Islet of Langerhans (tissue), 1 donor: ENCODE data around the gene SIGLEC8.
"Not testable (repeated sequence)": the region's sequence is repeated elsewhere in the genome, so short reads cannot be mapped to it uniquely, and the experiment has no call there.

Source experiments
- FAIRE-seq: peaks from one replicate; lab custom pipeline; 2011; peaks lifted over from hg19 to GRCh38; lab: Jason Lieb, UNC

SIGLEC8 gene

GRCh38 chr19:51441410-51442390, 16.6 kb downstream of the SIGLEC8 start:
- FAIRE-seq = no peak

GRCh38 chr19:51440846-51441409, 17.3 kb downstream of the SIGLEC8 start:
- FAIRE-seq = no peak

GRCh38 chr19:51440052-51440451, 18.2 kb downstream of the SIGLEC8 start:
- FAIRE-seq = no peak

DNA sequence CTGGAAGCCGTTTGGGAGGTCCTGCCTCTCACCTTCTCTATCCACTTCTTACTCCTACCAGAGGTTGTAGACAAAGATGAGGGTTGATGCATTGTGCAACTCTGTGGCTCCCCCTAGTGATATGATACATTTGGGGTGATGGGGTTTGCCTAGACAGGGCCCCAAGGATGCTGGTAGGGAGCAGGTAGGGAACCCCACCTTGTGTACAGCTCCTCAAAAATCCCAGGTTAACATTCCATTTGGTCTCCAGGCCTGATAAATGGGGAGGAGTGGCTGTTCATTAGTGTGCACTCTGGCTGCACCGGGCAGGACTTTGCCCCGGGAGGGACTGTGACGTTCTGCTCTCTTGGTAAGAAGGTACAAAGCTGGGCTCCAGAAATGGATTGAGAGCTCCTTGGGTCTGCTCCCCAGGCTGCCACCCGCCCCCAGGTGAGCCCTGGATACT, 19.2 kb downstream of the SIGLEC8 start:
- no peak for FAIRE-seq

GRCh38 chr19:51434456-51434855, 23.8 kb downstream of the SIGLEC8 start:
- FAIRE-seq = no peak

DNA sequence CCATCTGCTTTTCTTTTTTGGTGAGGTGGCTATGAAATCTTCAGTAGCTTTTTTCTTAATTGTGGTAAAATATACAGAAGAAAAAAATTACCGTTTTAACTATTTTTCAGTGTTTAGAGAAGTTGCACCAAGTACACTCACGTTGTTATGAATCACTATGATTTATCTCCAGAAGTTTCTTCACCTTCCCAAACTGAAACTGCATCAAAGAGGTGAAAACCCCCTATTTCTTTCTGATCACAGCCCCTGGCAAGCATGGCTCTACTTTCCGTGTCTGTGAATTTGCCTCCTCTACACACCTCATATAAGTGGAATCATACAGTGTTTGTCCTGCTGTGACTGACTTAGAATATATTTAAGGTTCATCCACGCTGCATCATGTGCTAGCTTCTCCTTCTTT, 25.2 kb downstream of the SIGLEC8 start:
- FAIRE-seq = no peak

- FAIRE-seq = no peak
These were observed 27.1 kb downstream of the SIGLEC8 start for GRCh38 chr19:51431124-51431523.

DNA sequence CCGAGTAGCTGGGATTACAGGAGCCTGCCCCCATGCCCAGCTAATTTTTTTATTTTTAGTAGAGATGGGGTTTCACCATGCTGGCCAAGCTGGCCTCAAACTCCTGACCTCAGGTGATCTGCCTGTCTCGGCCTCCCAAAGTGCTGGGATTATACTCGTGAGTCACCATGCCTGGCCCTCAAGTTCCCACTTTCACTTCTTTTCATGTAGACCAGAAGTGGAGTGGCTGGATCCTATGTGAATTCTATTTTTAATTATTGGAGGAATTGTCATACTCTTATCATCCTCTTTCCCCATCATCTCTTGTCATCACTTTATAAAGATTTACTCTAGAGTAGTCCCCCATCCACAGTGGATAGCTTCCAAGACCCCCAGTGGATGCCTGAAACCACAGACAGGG, 28.0 kb downstream of the SIGLEC8 start:
- FAIRE-seq = no peak

GRCh38 chr19:51427201-51427600, 31.1 kb downstream of the SIGLEC8 start:
- no peak for FAIRE-seq

DNA sequence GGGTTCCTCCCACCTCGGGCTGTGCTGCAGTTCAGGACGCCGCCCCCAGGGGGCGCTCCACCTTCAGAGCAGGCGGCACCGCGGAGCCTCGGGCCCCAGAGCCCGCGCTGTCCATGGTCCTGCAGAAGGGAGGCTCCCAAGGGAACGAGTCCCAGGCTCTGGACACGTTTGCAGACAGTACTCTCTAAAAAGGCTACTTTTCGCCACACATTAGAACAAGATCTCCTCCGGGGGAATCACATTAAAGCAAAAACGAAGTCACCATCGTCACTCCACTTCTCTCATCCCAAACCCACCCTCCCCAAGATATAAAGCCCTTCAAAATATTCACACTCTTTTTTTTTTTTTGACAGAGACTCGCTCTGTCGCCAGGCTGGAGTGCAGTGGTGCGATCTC, 36.2 kb downstream of the SIGLEC8 start:
- no peak for FAIRE-seq

DNA sequence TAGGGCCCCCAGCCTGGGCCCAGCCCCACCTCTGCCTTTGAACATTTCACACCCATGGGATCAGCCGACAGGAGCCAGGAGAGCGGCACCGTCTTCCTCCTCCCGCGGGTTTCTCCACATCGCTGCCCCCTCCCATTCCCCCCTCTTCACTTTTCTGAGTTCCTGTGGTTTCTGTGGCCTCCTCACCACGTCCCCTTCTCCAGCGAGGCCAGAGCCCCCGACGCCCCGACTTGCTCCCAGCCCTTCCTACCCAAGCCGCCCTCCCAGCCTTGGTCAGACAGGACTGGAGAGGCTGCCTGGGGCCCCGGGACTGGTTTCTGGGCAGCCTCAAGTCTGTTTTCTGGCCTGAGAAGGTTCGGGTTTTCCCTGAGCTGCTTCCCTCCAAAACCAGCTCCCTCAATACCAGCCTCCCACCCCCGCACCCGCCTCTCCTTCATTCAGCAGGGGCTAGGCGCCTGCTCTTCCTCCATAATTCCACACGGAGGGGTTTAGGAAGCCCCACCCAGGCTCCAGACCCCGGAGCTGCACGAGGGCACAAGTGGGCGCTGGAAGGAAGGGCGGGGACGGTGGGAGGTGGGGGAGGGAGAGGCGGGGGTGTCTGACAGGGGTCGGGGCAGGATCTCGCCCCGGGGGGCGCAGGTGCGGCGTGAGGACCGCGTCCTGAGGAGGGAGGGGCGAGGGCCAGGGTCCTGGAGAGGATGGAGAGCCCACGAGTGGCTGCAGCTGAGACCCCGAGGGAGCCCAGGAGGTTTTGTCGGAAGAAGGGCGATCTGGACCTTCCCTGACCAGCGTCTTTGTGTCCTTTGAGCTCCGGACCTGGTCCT, 36.8 kb downstream of the SIGLEC8 start:
- FAIRE-seq = no peak

GRCh38 chr19:51420511-51420910, 37.7 kb downstream of the SIGLEC8 start:
- not testable (repeated sequence) for FAIRE-seq

- no peak for FAIRE-seq
These were observed 39.5 kb downstream of the SIGLEC8 start for GRCh38 chr19:51418707-51419106.

DNA sequence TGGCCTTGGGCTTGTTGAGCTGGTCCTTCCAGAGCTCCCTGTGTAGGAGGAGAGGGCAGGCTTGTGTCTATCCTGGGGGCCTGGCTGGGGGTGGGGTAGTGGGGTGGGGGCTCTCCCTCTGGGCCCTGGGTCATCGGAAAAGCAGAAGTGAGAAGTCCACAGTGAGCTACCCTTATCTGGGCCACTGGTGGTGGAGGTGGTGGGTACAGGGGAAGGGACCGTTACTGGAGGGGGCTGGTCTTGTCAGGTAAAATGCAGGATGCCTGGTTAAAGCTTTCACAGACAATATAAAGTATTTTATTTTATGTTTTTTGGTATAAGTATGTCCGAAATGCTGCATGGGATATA, 40.5 kb downstream of the SIGLEC8 start:
- no peak for FAIRE-seq

- FAIRE-seq = no peak
These were observed 41.0 kb downstream of the SIGLEC8 start, which contains the start of gene SIGLEC10 for GRCh38 chr19:51417107-51417809. Gene SIGLEC10, minus strand, starts transcription at chr19:51417642. Its CDS starts 61 bp downstream, at chr19:51417581.

GRCh38 chr19:51416422-51416821, 41.8 kb downstream of the SIGLEC8 start:
- not testable (repeated sequence) for FAIRE-seq

GRCh38 chr19:51415187-51415586, 43.1 kb downstream of the SIGLEC8 start:
- no peak for FAIRE-seq

DNA sequence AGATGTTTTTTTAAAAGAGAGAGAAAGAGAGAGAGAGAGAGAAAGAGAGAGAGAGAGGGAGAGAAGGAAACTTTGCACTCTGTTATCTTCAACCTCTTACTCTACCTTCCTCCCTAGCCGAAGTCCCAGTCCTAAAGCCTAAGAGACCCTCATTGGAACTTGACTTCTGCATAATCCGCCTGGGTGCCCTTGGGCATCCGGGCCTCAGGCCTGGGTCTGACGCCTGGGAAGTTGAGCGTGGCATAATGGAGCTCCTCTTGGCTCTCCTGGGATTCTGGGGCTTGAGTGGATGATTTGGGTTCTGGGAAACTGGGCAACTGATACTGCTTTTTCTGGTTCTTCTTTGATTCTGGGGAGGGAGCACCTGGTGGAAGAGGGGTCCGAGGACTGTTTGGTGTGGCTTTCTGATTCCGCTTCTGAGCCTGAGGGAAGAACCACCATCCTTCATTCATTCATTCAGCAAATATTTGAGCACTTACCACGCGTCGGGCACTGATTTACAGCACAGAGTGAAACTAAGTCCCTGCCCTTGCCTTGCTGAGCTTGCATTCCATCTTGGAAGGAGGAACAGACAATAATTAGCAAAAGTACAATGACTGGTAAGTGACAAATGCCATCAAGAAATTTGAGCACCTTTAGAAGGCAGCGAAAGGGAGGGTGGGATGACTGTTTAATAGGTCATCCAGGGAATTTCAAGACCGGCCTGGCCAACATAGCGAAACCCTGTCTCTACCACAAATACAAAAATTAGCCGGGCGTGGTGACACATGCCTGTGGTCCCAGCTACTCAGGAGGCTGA, 47.1 kb downstream of the SIGLEC8 start:
- no peak for FAIRE-seq

- no peak for FAIRE-seq
These were observed 50.6 kb downstream of the SIGLEC8 start for GRCh38 chr19:51407511-51408131.

DNA sequence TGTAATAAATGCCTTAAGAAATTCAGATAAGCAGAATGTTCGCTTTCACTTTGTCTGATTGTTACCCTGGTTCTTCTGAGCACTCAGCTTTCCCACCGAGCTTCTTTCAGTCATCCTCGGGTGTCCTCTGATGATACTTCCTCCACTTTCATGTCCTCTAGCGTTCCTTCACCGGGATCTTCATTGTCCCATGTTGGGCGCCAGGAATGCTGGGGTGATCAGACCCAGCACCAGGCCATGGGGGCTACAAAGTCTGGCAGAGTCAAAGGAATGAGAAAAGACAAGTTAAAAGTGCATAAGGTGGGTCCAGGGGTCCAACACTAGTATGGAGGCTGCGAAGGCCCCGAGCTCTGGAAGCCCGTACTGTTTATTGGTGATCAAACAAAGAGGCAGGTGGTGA, 56.1 kb downstream of the SIGLEC8 start:
- FAIRE-seq = no peak
